Stomach (tissue), 19 donors: ENCODE results near the gene FBP2. TPM values are rescaled to one million over a fixed set of nuclear protein-coding genes. Genes with fewer than 3 reads are reported as not detected.

Source experiments
- DNase-seq, 2 donors: peaks; one replicate each; pipeline versions ENCODE4 v3.0.0 to v3.0.0-alpha.2; 2013 to 2019
- H3K27ac ChIP-seq, 5 donors: fragments of 200-600 bp in 4 of 5; sonication (generic) in 4 of 5; one replicate each; pipeline ENCODE4 v1.5.1; 2013 to 2019; ENCODE audit warnings: mild to moderate bottlenecking in 1 of 5, moderate library complexity in 1 of 5
- H3K27me3 ChIP-seq, 3 donors: fragments of 200-600 bp; sonication (generic); one replicate each; pipeline ENCODE4 v1.5.1; 2017 to 2019; ENCODE audit warnings: mixed run types in 1 of 3
- H3K36me3 ChIP-seq, 4 donors: fragments of 200-600 bp; sonication (generic); 1 replicate in 3 of 4; 2 replicates in 1 of 4; pipeline ENCODE4 v1.5.1; 2016 to 2019
- H3K4me1 ChIP-seq, 4 donors: fragments of 200-600 bp; sonication (generic); one replicate each; pipeline ENCODE4 v1.5.1; 2016 to 2019
- H3K4me3 ChIP-seq, 4 donors: fragments of 200-600 bp; sonication (generic) in 3 of 4; one replicate each; pipeline ENCODE4 v1.5.1; 2016 to 2019; ENCODE audit warnings: mild to moderate bottlenecking in 1 of 4
- H3K9me3 ChIP-seq, 4 donors: fragments of 200-600 bp; sonication (generic); one replicate each; pipeline ENCODE4 v1.5.1; 2016 to 2019
- CTCF ChIP-seq, 7 experiments: fragments of 450-650 bp in 4 of 7; fragments of 200-600 bp in 3 of 7; sonication (generic) in 3 of 7; IDR thresholded peaks; one replicate each; pipeline ENCODE4 v1.5.1; 2016 to 2019; ENCODE audit warnings: antibody characterized with exemption in 7 of 7, control low read depth in 2 of 7, mild to moderate bottlenecking in 1 of 7
- EP300 ChIP-seq: sonication (generic); formaldehyde crosslinking; IDR thresholded peaks from one replicate; pipeline ENCODE4 v1.6.1; 2017; ENCODE audit warnings: antibody characterized with exemption
- POLR2A ChIP-seq, 4 donors: fragments of 450-650 bp; IDR thresholded peaks; one replicate each; pipeline ENCODE4 v1.6.1; 2016; ENCODE audit warnings: antibody characterized with exemption in 4 of 4, control low read depth in 2 of 4, mild to moderate bottlenecking in 1 of 4, moderate library complexity in 1 of 4
- POLR2AphosphoS5 ChIP-seq, 3 donors: sonication (generic); formaldehyde crosslinking; IDR thresholded peaks; one replicate each; pipeline ENCODE4 v1.6.1; 2016; ENCODE audit warnings: antibody characterized with exemption in 3 of 3
- WGBS, 5 donors: extraction: QIAGEN DNeasy Blood & Tissue Kit in 3 of 5; methylation state at CpG; one replicate each; pipeline versions ENCODE4 v1.1.5 to v1.1.7; 2013 to 2018; 5-methylcytosine and 5-hydroxymethylcytosine counted together
- intact Hi-C: fragments of 100-400 bp; cut with DNase I; formaldehyde crosslinking; loops from one replicate; pipeline ENCODE4 v1.15.1; 2023; ENCODE audit warnings: low total_unique reads
- long read RNA-seq, 10 donors: transcript quantifications; one replicate each; lab custom pipeline, GENCODE V29; 2026
- polyA plus RNA-seq, 3 donors: library from polyadenylated mRNA; stranded (reverse); fragments of 200-250 nt; gene quantifications; one replicate each; pipeline ENCODE4 v1.2.3, GENCODE V29; 2013
- total RNA-seq, 5 donors: library from RNA; depleted of rRNA; stranded (reverse); fragments of >200 nt; gene quantifications; one replicate each; pipeline versions ENCODE4 v1.1.0 to v1.2.3, GENCODE V29; 2014 to 2016
- donor health status: healthy with polysubstance abuse.
- donor health status: Bipolar disorder and iron deficiency.
- donor health status: healthy.

Gene FBP2
- total RNA-seq (10 to 100 TPM in 4 of 5 donors, not detected in 1; 15.6 to 86.4 (median 34.7) TPM), polyA plus RNA-seq (10 to 100 TPM; 17.8 to 45.8 (median 22.0) TPM)
- long read RNA-seq, donor 1, partial matches to known transcripts: 0 of 1 reads
- long read RNA-seq, donor 1, other reads (novel, unspliced or antisense): 0 of 1 reads
- long read RNA-seq, donor 2, partial matches to known transcripts: 0 of 1 reads
- long read RNA-seq, donor 2, other reads (novel, unspliced or antisense): 0 of 1 reads
- long read RNA-seq, donor 3, transcript FBP2-201 (7 exons, 1,305 nt): major isoform, 5 of 10 reads
- long read RNA-seq, donor 3, partial matches to known transcripts: 5 of 10 reads
- long read RNA-seq, donor 3, other reads (novel, unspliced or antisense): 0 of 10 reads
- long read RNA-seq, donor 4: 0 reads
- long read RNA-seq, donor 5, transcript FBP2-201 (7 exons, 1,305 nt): major isoform, 7 of 7 reads
- long read RNA-seq, donor 5, partial matches to known transcripts: 0 of 7 reads
- long read RNA-seq, donor 5, other reads (novel, unspliced or antisense): 0 of 7 reads
- long read RNA-seq, donor 6, transcript FBP2-201 (7 exons, 1,305 nt): major isoform, 23 of 45 reads
- long read RNA-seq, donor 6, partial matches to known transcripts: 22 of 45 reads
- long read RNA-seq, donor 6, other reads (novel, unspliced or antisense): 0 of 45 reads
- long read RNA-seq, donor 7, partial matches to known transcripts: 0 of 4 reads
- long read RNA-seq, donor 7, other reads (novel, unspliced or antisense): 0 of 4 reads
- long read RNA-seq, donor 8, transcript FBP2-201 (7 exons, 1,305 nt): major isoform, 10 of 10 reads
- long read RNA-seq, donor 8, partial matches to known transcripts: 0 of 10 reads
- long read RNA-seq, donor 8, other reads (novel, unspliced or antisense): 0 of 10 reads
- long read RNA-seq, donor 9, transcript FBP2-201 (7 exons, 1,305 nt): major isoform, 6 of 13 reads
- long read RNA-seq, donor 9, partial matches to known transcripts: 7 of 13 reads
- long read RNA-seq, donor 9, other reads (novel, unspliced or antisense): 0 of 13 reads
- long read RNA-seq, donor 10: 0 reads

GRCh38 chr9:94593459-94594345 is at the start of gene FBP2:
Gene FBP2, minus strand, starts transcription at chr9:94593824. Its CDS starts 98 bp downstream, at chr9:94593726.
- 31 to 43% (median 36%) methylated on average over 16 to 21 of the region's 21 CpGs for WGBS, 5 donors
- Histone ChIP-seq H3K36me3 (no peaks in the 10 kb centered on the region), H3K4me3 (peak within 1 kb of the TSS; percentile 21 to 47 (median 31)), H3K9me3 (no peaks in the 10 kb centered on the region), H3K27me3 (peaks cover 0 to 11% (median 0%) of the 10 kb centered on the region in 3 donors), H3K27ac (peak within 1 kb of the TSS; percentile 70 to 80 (median 77)), H3K4me1 (peaks cover 5 to 13% (median 8%) of the 10 kb centered on the region in 4 donors)
- peak; percentile 55 to 80 for DNase-seq
- intact Hi-C loops: no loop called here
- no peak for TF ChIP-seq EP300
- TF ChIP-seq POLR2AphosphoS5 (IDR thresholded peaks at IDR 0.05): no peak
- no peak for TF ChIP-seq POLR2A (IDR thresholded peaks at IDR 0.05)
- TF ChIP-seq CTCF (IDR thresholded peaks at IDR 0.05): no peak

GRCh38 chr9:94643176-94643575 is 49.6 kb upstream of the FBP2 start:
- Histone ChIP-seq H3K9me3 (no peaks in the 10 kb centered on the region), H3K27me3 (peaks cover 0 to 8% (median 0%) of the 10 kb centered on the region in 3 donors), H3K4me1 (peaks cover 0 to 26% (median 19%) of the 10 kb centered on the region in 4 donors), H3K27ac (no peak overlapping the region), H3K4me3 (no peak overlapping the region), H3K36me3 (no peaks in the 10 kb centered on the region)
- intact Hi-C loops: no loop called here
- no peak for DNase-seq
- WGBS, 5 donors: 79 to 91% (median 89%) methylated on average over 8 of the region's 8 CpGs
- no peak for TF ChIP-seq POLR2A (IDR thresholded peaks at IDR 0.05)
- no peak for TF ChIP-seq EP300
- no peak for TF ChIP-seq CTCF (IDR thresholded peaks at IDR 0.05)
- TF ChIP-seq POLR2AphosphoS5 (IDR thresholded peaks at IDR 0.05): no peak

- Histone ChIP-seq H3K27me3 (peaks cover 0 to 8% (median 0%) of the 10 kb centered on the region in 3 donors), H3K9me3 (no peaks in the 10 kb centered on the region), H3K27ac (no peak overlapping the region), H3K4me1 (peaks cover 0 to 29% (median 24%) of the 10 kb centered on the region in 4 donors), H3K4me3 (no peak overlapping the region), H3K36me3 (no peaks in the 10 kb centered on the region)
- no peak for TF ChIP-seq EP300
- TF ChIP-seq POLR2A (IDR thresholded peaks at IDR 0.05): no peak
- no peak for TF ChIP-seq CTCF (IDR thresholded peaks at IDR 0.05)
- TF ChIP-seq POLR2AphosphoS5 (IDR thresholded peaks at IDR 0.05): no peak
- intact Hi-C loops: no loop called here
- 93 to 100% (median 95%) methylated on average over 3 to 5 of the region's 5 CpGs for WGBS, 5 donors
- no peak for DNase-seq
These were observed 48.9 kb upstream of the FBP2 start for GRCh38 chr9:94642501-94642900.
